GM12801 (cell line): ENCODE results near the gene NDUFB8.

ENCODE experiments used
- CTCF ChIP-seq: IDR thresholded peaks from one replicate; pipeline ENCODE4 v1.5.1; 2011; ENCODE audit warnings: control low read depth; ENCODE audit not compliant: insufficient read length; ENCODE audit errors: extremely low read depth

The NDUFB8 gene

DNA sequence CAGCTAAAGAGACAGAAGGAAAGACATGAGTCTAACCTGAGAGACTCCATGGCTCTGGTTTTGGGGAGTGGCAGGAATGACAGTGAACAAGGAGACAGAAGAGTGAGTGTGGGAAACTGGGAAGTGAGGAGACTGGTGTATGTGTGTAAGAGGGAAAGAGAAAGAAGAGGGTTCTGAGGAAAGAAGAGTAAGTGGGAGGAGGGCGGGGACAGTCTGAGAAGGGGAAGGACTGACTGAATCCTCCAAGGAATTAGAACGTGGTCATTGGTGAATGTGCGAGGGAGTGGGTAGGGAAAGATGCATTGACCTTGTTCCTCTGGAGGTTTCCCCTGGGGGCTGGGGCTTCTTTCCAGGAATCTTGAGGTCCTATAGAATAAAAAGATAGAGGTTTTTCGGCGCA, 40.3 kb downstream of the NDUFB8 start:
- TF ChIP-seq CTCF: no peak

GRCh38 chr10:100487529-100487928, 42.1 kb downstream of the NDUFB8 start:
- TF ChIP-seq CTCF: no peak

DNA sequence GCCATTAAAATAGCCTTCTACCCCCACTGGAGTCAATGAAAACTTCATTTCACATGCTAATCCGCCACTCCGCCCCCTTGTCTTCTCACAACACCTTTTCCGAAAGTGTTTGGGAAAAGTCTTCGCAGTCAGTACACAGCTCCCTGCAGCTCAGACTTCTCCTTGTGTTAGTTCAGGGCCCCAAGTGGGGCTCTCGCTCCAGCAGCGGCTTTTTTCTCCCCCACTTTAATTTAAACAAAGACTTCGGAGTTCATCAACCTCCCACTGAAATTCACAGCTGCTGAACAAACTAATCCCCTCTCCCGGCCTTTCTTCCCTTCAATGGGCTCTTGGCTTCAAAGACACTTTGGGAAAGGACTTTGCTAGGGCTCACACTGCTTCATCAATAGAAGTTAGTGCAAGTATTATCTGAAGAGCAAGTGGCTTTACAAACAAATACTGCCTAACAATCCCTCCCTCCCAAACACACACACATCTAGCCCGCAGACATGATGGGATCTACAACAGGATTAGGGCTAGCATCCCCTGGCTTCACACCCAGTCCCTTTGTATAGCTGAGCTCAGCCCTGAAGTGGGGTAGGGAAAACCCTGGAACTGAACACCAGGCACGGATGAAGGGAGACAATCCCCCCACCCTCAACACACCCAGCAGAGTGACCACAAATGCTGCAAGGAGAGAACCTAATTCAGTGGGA, 43.7 kb downstream of the NDUFB8 start:
- no peak for TF ChIP-seq CTCF

GRCh38 chr10:100485366-100485765, 44.3 kb downstream of the NDUFB8 start:
- TF ChIP-seq CTCF: no peak

DNA sequence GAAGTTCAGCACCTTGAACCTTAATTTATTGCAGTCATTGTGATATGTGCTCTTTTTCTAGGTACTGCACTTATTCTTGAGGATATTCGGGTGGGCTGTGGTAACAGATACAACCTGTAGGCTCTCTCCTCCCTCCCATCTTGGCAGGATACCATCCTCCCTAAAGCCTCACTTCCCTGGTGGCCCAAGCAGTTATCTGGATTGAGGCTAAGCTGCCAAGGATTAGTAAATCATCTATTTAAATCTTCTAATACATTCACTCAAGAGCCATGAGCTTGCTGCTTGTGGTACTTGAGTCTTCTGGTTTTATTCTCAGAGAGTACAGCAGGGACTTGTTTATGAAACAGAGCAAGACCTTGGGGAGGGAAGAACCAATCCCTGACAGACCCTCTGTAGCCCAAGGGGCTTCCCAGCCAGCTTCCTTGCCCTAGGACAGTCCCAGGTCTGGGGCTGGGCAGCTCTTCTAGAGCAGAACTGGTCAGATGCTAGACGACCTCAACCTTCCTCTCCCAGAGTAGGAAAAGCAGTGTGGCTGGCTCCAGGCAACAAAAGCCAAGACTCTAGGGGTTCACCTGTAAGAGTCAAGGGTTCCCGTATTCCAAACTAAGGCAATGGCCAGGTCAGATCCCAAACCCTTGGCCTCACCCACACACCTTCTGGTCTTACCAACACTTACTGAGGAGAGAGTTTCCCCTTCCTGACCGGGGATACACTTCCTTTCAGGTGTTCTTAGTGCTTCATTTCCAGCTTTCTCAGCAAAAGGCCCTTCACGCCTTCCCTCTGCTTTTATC, 45.6 kb downstream of the NDUFB8 start:
- no peak for TF ChIP-seq CTCF

GRCh38 chr10:100482834-100483185, 46.9 kb downstream of the NDUFB8 start:
- no peak for TF ChIP-seq CTCF

GRCh38 chr10:100482181-100482833, 47.4 kb downstream of the NDUFB8 start:
- no peak for TF ChIP-seq CTCF
